H1 (cell line): Measurements from ENCODE around the gene STX8. TPM values are rescaled to one million over a fixed set of nuclear protein-coding genes. Genes with fewer than 3 reads are reported as not detected.

Source experiments
- CTCF ChIA-PET: fragments of 300-600 bp; sonication (Branson Sonifier 250); formaldehyde crosslinking; loops from one replicate; lab custom pipeline; 2021; ENCODE audit not compliant: partially characterized antibody; lab: Charles Lee
- POLR2A ChIA-PET: fragments of 300-600 bp; sonication (Branson Sonifier 250); formaldehyde crosslinking; loops from one replicate; lab custom pipeline; 2021; ENCODE audit warnings: inconsistent platforms; ENCODE audit not compliant: partially characterized antibody; lab: Charles Lee
- DNase-seq, 2 experiments: peaks; one replicate each; pipeline versions ENCODE4 v3.0.0 to v3.0.0-alpha.2; 2010 to 2022; ENCODE audit warnings: low spot score in 2 of 2, low read depth in 1 of 2, mixed read lengths in 1 of 2
- FAIRE-seq: peaks from 2 replicates; lab custom pipeline; 2011; peaks lifted over from hg19 to GRCh38; lab: Jason Lieb, UNC
- H2AFZ ChIP-seq: 2 replicates; pipeline ENCODE4 v1.8.1; 2012; ENCODE audit warnings: low read length, inconsistent platforms
- H2AK5ac ChIP-seq: 2 replicates; pipeline ENCODE4 v1.6.1; 2013; ENCODE audit warnings: low read depth, low read length
- H2BK120ac ChIP-seq: replicated peaks from 2 replicates; pipeline ENCODE3; 2013; ENCODE audit warnings: low read depth, low read length, inconsistent platforms
- H2BK12ac ChIP-seq: 2 replicates; pipeline ENCODE4 v1.6.1; 2013; ENCODE audit warnings: low read depth, low read length
- H2BK15ac ChIP-seq: 2 replicates; pipeline ENCODE4 v1.6.1; 2013; ENCODE audit warnings: low read length
- H2BK20ac ChIP-seq: 2 replicates; pipeline ENCODE4 v1.6.1; 2013; ENCODE audit warnings: low read length
- H2BK5ac ChIP-seq: 2 replicates; pipeline ENCODE4 v1.6.1; 2013; ENCODE audit warnings: low read depth, low read length
- H3K14ac ChIP-seq: 2 replicates; pipeline ENCODE4 v1.6.1; 2013; ENCODE audit warnings: inconsistent platforms; ENCODE audit not compliant: insufficient read length
- H3K18ac ChIP-seq: 2 replicates; pipeline ENCODE4 v1.6.1; 2013; ENCODE audit warnings: low read length; ENCODE audit errors: extremely low read depth
- H3K23ac ChIP-seq: 2 replicates; pipeline ENCODE4 v1.6.1; 2013; ENCODE audit warnings: inconsistent platforms; ENCODE audit not compliant: insufficient read length
- H3K23me2 ChIP-seq: 2 replicates; pipeline ENCODE4 v1.6.1; 2013; ENCODE audit warnings: low read depth, low read length
- H3K27ac ChIP-seq: 2 replicates; pipeline ENCODE4 v1.6.1; 2011; ENCODE audit warnings: low read depth, low read length, inconsistent platforms
- H3K27me3 ChIP-seq, 4 experiments: replicated peaks in 1 of 4; 1 replicate in 1 of 4; 2 replicates in 3 of 4; pipeline versions ENCODE4 v1.6.1 to v1.8.1; 2011 to 2013; ENCODE audit warnings: low read length in 3 of 4, mild to moderate bottlenecking in 3 of 4, inconsistent platforms in 2 of 4, mixed read lengths in 2 of 4, moderate library complexity in 1 of 4; ENCODE audit not compliant: control insufficient read depth in 3 of 4, insufficient read depth in 3 of 4; ENCODE audit errors: extremely low read depth in 1 of 4
- H3K36me3 ChIP-seq, 4 experiments: 2 replicates each; pipeline versions ENCODE4 v1.6.1 to v1.8.1; 2011 to 2013; ENCODE audit warnings: mild to moderate bottlenecking in 4 of 4, low read length in 3 of 4, moderate library complexity in 2 of 4, control low read depth in 1 of 4, inconsistent platforms in 1 of 4; ENCODE audit not compliant: insufficient read depth in 4 of 4, control insufficient read depth in 2 of 4
- H3K4ac ChIP-seq: replicated peaks from 2 replicates; pipeline ENCODE3; 2013; ENCODE audit warnings: low read length, low read depth, mixed read lengths, inconsistent platforms; ENCODE audit not compliant: insufficient read length
- H3K4me1 ChIP-seq, 4 experiments: replicated peaks in 1 of 4; 1 replicate in 1 of 4; 2 replicates in 3 of 4; pipeline versions ENCODE4 v1.6.1 to v1.8.1; 2011 to 2013; ENCODE audit warnings: low read length in 3 of 4, inconsistent platforms in 2 of 4, mixed read lengths in 1 of 4; ENCODE audit not compliant: insufficient read depth in 4 of 4, control insufficient read depth in 3 of 4
- H3K4me2 ChIP-seq, 2 experiments: 2 replicates each; pipeline versions ENCODE4 v1.6.1 to v1.8.1; 2011 to 2013; ENCODE audit warnings: low read depth in 2 of 2, low read length in 2 of 2, control low read depth in 1 of 2, inconsistent platforms in 1 of 2, mild to moderate bottlenecking in 1 of 2; ENCODE audit not compliant: insufficient read depth in 1 of 2
- H3K4me3 ChIP-seq, 4 experiments: fragments of 200-600, 300-600 bp in 1 of 4; sonication (generic), shearing (Covaris generic), sonication (Bioruptor Twin) in 1 of 4; 2 replicates each; pipeline versions ENCODE4 v1.5.1 to v1.8.1; 2011 to 2016; ENCODE audit warnings: low read length in 4 of 4, low read depth in 3 of 4, control low read depth in 2 of 4, inconsistent platforms in 2 of 4, mild to moderate bottlenecking in 2 of 4, mixed read lengths in 1 of 4, moderate library complexity in 1 of 4; ENCODE audit not compliant: insufficient read depth in 2 of 4; ENCODE audit errors: extremely low read depth in 1 of 4
- H3K56ac ChIP-seq: replicated peaks from 2 replicates; pipeline ENCODE3; 2013; ENCODE audit warnings: low read depth, mild to moderate bottlenecking, mixed read lengths, low read length, inconsistent platforms; ENCODE audit not compliant: insufficient read length
- H3K79me1 ChIP-seq: 2 replicates; pipeline ENCODE4 v1.6.1; 2013; ENCODE audit warnings: low read depth, low read length, control low read depth
- H3K79me2 ChIP-seq, 2 experiments: 2 replicates each; pipeline versions ENCODE4 v1.6.1 to v1.8.1; 2012 to 2013; ENCODE audit warnings: low read length in 2 of 2, mild to moderate bottlenecking in 2 of 2, inconsistent platforms in 1 of 2; ENCODE audit not compliant: insufficient read depth in 2 of 2, control insufficient read depth in 1 of 2
- H3K9ac ChIP-seq, 4 experiments: replicated peaks in 1 of 4; 1 replicate in 1 of 4; 2 replicates in 3 of 4; pipeline versions ENCODE4 v1.6.1 to v1.8.1; 2011 to 2013; ENCODE audit warnings: low read depth in 3 of 4, low read length in 3 of 4, control low read depth in 2 of 4, mild to moderate bottlenecking in 2 of 4, moderate library complexity in 2 of 4, inconsistent platforms in 1 of 4; ENCODE audit errors: extremely low read depth in 1 of 4
- H3K9me3 ChIP-seq, 2 experiments: 2 replicates each; pipeline versions ENCODE4 v1.6.1 to v1.8.1; 2012 to 2013; ENCODE audit warnings: mild to moderate bottlenecking in 2 of 2, moderate library complexity in 2 of 2, control low read depth in 1 of 2, inconsistent platforms in 1 of 2, low read depth in 1 of 2, low read length in 1 of 2, mixed read lengths in 1 of 2; ENCODE audit not compliant: insufficient read depth in 2 of 2
- H4K20me1 ChIP-seq, 2 experiments: replicated peaks in 1 of 2; 2 replicates each; pipeline versions ENCODE3 to v1.8.1; 2011 to 2013; ENCODE audit warnings: inconsistent platforms in 2 of 2, low read length in 2 of 2, mild to moderate bottlenecking in 1 of 2; ENCODE audit not compliant: insufficient read depth in 2 of 2, control insufficient read depth in 1 of 2
- H4K5ac ChIP-seq: 2 replicates; pipeline ENCODE4 v1.6.1; 2013; ENCODE audit warnings: low read length, low read depth, mixed read lengths, inconsistent platforms; ENCODE audit not compliant: insufficient read length
- H4K8ac ChIP-seq: 2 replicates; pipeline ENCODE4 v1.8.0; 2013; ENCODE audit warnings: mild to moderate bottlenecking, moderate library complexity, low read length, inconsistent platforms; ENCODE audit not compliant: insufficient read depth; ENCODE audit errors: extremely low read depth
- H4K91ac ChIP-seq: replicated peaks from 2 replicates; pipeline ENCODE3; 2013; ENCODE audit warnings: low read length, mixed read lengths, inconsistent platforms; ENCODE audit not compliant: insufficient read length
- CHD2 ChIP-seq: IDR thresholded peaks from 2 replicates; pipeline ENCODE4 v1.6.1; 2012; ENCODE audit warnings: low read length, improper control_type of control experiment
- CTBP2 ChIP-seq: IDR thresholded peaks from 2 replicates; pipeline ENCODE4 v1.7.0; 2011; ENCODE audit warnings: borderline replicate concordance, mild to moderate bottlenecking, moderate library complexity, mixed read lengths, low read length; ENCODE audit not compliant: insufficient read depth, insufficient read length
- EP300 ChIP-seq, 2 experiments: IDR thresholded peaks; 1 replicate in 1 of 2; 2 replicates in 1 of 2; pipeline ENCODE4 v1.6.1; 2011 to 2012; ENCODE audit warnings: low read depth in 2 of 2, low read length in 2 of 2, mild to moderate bottlenecking in 2 of 2, borderline replicate concordance in 1 of 2, inconsistent platforms in 1 of 2, moderate library complexity in 1 of 2
- EZH2 ChIP-seq: fragments of 200-600 bp; sonication (generic); IDR thresholded peaks from 2 replicates; pipeline ENCODE4 v1.7.1; 2012; ENCODE audit warnings: low read depth, mild to moderate bottlenecking, moderate library complexity, low read length, inconsistent platforms; ENCODE audit not compliant: severe bottlenecking
- JUND ChIP-seq: IDR thresholded peaks from 2 replicates; pipeline ENCODE4 v1.6.1; 2011; ENCODE audit warnings: mild to moderate bottlenecking, improper control_type of control experiment, low read length
- MAFK ChIP-seq: IDR thresholded peaks from 2 replicates; pipeline ENCODE4 v1.6.1; 2012; ENCODE audit warnings: low read depth, mild to moderate bottlenecking, improper control_type of control experiment, low read length
- NRF1 ChIP-seq: IDR thresholded peaks from 2 replicates; pipeline ENCODE4 v1.6.1; 2011; ENCODE audit warnings: mild to moderate bottlenecking, low read depth, low read length, improper control_type of control experiment
- SAP30 ChIP-seq: fragments of 300-600 bp; sonication (generic); IDR thresholded peaks from 2 replicates; pipeline ENCODE4 v1.7.1; 2012; ENCODE audit warnings: low read length, moderate library complexity, mild to moderate bottlenecking, inconsistent platforms; ENCODE audit not compliant: insufficient read depth, insufficient replicate concordance
- SP2 ChIP-seq: IDR thresholded peaks from 2 replicates; pipeline ENCODE4 v1.6.1; 2012; ENCODE audit warnings: mild to moderate bottlenecking, low read length, inconsistent platforms
- TAF7 ChIP-seq: optimal IDR thresholded peaks from 2 replicates; pipeline ENCODE3; 2011; ENCODE audit warnings: low read depth, mild to moderate bottlenecking, inconsistent platforms, low read length, moderate library complexity, borderline replicate concordance
- YY1 ChIP-seq: IDR thresholded peaks from 2 replicates; pipeline ENCODE4 v1.6.1; 2011; ENCODE audit warnings: low read depth, mild to moderate bottlenecking, low read length
- WGBS, 2 experiments: shearing (Covaris generic) in 1 of 2; methylation state at CpG; one replicate each; pipeline versions ENCODE4 v1.1.6 to v1.1.7; 2013 to 2015; ENCODE audit warnings: low lambda C conversion rate in 2 of 2, mixed read lengths in 2 of 2, inconsistent platforms in 1 of 2, low coverage in 1 of 2, missing lambda C conversion rate in 1 of 2; ENCODE audit not compliant: insufficient replicate concordance in 2 of 2, insufficient coverage in 1 of 2, insufficient read length in 1 of 2; ENCODE audit errors: extremely low coverage in 1 of 2, missing lambda C conversion rate in 1 of 2; 5-methylcytosine and 5-hydroxymethylcytosine counted together
- polyA plus RNA-seq, 7 experiments: library from polyadenylated mRNA; depleted of rRNA in 3 of 7; stranded (reverse) in 5 of 7; unstranded in 2 of 7; fragments of >200 nt in 5 of 7; fragments of 200-250 nt in 2 of 7; gene quantifications; 1 replicate in 5 of 7; 2 replicates in 1 of 7; 4 replicates in 1 of 7; pipeline versions ENCODE4 v1.2.1 to v1.2.3, GENCODE V29; 2011 to 2013; ENCODE audit warnings: missing spikeins in 2 of 7, mixed read lengths in 2 of 7
- total RNA-seq: library from RNA; stranded (reverse); fragmentation: NEBNext Ultra II Directional; extraction: Animal tissue kit (Norgen Biotek cat#: 25700); gene quantifications from 2 replicates; pipeline ENCODE4 v1.2.1, GENCODE V29; 2021
- TF ChIP-seq, protein P1 (sequence below): IDR thresholded peaks from 2 replicates; pipeline ENCODE4 v1.6.1; 2011; ENCODE audit warnings: low read length, improper control_type of control experiment

The STX8 gene
- total and polyA plus RNA-seq, 2 of the 8 experiments (the other 6 are each of a cell fraction or from before 2014, with no cell fraction given) = 22.8 to 42.5 TPM

DNA sequence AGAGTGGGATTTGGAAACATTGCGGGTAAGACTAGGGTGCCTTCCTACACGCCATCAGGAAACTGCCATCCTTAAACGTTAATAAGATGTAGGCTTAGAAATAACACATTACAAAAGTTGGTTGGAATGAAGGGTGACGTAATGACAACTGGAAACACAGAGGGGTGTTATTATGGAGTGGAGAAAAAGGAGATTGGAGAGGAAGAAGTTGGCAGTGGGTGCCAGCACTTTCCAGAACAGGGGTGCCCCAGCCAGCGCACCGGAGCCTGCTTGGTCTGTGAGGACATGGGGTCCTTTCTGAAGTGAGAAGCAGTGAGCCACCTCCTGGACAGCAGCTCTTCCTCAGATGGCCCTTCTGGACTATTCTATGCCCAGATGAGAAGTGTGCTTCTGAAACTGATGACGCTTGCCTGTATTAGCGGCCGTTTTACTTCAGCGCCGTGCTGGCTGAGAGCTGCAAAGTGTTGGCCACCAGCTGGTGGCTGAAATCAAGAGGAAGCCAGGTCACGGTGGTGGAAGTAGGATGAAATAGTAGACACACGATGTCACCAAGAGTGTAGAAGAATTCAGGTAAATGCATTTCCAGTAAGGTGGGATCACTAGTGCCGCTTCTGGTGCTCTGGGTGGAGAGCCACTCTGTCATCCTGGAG lies 309.5 kb downstream of the STX8 start:
- Histone ChIP-seq H3K36me3 (no peaks in the 10 kb centered on the region), H3K79me2 (no peaks in the 10 kb centered on the region), H4K91ac (no peak overlapping the region), H3K56ac (no peak overlapping the region), H3K4me3 (no peak overlapping the region), H2AK5ac (no peak overlapping the region), H2BK20ac (no peak overlapping the region), H2BK5ac (no peak overlapping the region), H3K4me1 (no peaks in the 10 kb centered on the region), H2BK15ac (no peak overlapping the region), H3K23me2 (no peaks in the 10 kb centered on the region), H3K27me3 (peaks cover 0 to 2% (median 0%) of the 10 kb centered on the region in 4 experiments; a peak in 2 of 7 replicates), H3K79me1 (0 out of 2 replicates have a peak, but pooled peaks cover 2% of the 10 kb centered on the region), H3K4me2 (no peak overlapping the region), H3K23ac (no peak overlapping the region), H3K9ac (no peak overlapping the region), H4K20me1 (no peaks in the 10 kb centered on the region), H3K18ac (no peak overlapping the region), H3K4ac (no peak overlapping the region), H2BK120ac (no peak overlapping the region), H2AFZ (no peak overlapping the region), H4K5ac (no peak overlapping the region), H3K27ac (no peak overlapping the region), H3K9me3 (no peaks in the 10 kb centered on the region), H4K8ac (no peak overlapping the region), H2BK12ac (no peak overlapping the region), H3K14ac (no peak overlapping the region)
- DNase-seq (no peak), FAIRE-seq (no peak)
- ChIA-PET POLR2A (no interaction called here), CTCF (interaction anchor here (0.6 to 3.2 kb wide), 5 partner anchors 8 to 217 kb away, joined by 3 to 15 read pairs (median 3); no protein-coding TSS in a partner anchor)
- WGBS, 2 experiments = 90 to 100% methylated on average over 1 to 14 of the region's 14 CpGs
- TF ChIP-seq, protein P1, sequence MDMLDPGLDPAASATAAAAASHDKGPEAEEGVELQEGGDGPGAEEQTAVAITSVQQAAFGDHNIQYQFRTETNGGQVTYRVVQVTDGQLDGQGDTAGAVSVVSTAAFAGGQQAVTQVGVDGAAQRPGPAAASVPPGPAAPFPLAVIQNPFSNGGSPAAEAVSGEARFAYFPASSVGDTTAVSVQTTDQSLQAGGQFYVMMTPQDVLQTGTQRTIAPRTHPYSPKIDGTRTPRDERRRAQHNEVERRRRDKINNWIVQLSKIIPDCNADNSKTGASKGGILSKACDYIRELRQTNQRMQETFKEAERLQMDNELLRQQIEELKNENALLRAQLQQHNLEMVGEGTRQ = no peak
- TF ChIP-seq SAP30 = no peak
- no peak for TF ChIP-seq MAFK
- no peak for TF ChIP-seq EZH2
- no peak for TF ChIP-seq TAF7
- no peak for TF ChIP-seq CHD2
- TF ChIP-seq JUND = no peak
- TF ChIP-seq SP2 = no peak
- TF ChIP-seq YY1 = no peak
- TF ChIP-seq NRF1 = no peak
- no peak for TF ChIP-seq EP300 (IDR thresholded peaks at IDR 0.05; ENCODE audit: borderline replicate concordance in 1 of 2, low read depth in 2 of 2, low read length in 2 of 2)
- TF ChIP-seq CTBP2 = no peak
